NCI-H748 treated with DMSO at 0.1 percent for 48 hours (cell line): ENCODE data around the gene NRXN3.

Experiments
- DNase-seq: peaks from one replicate; lab custom pipeline; 2025; lab: John Stamatoyannopoulos, UW

NRXN3 gene

GRCh38 chr14:79475887-79476532 is 1305.8 kb downstream of the NRXN3 start:
- DNase-seq: no peak

GRCh38 chr14:79476552-79476951 is 1306.4 kb downstream of the NRXN3 start:
- DNase-seq: no peak

- DNase-seq: no peak
Observed at GRCh38 chr14:79480212-79480611, 1310.0 kb downstream of the NRXN3 start.

GRCh38 chr14:79482825-79483224 is 1312.7 kb downstream of the NRXN3 start:
- no peak for DNase-seq

GRCh38 chr14:79483477-79484388 is 1313.6 kb downstream of the NRXN3 start:
- no peak for DNase-seq

GRCh38 chr14:79487632-79488031 is 1317.5 kb downstream of the NRXN3 start:
- DNase-seq: no peak

GRCh38 chr14:79491161-79491560 is 1321.0 kb downstream of the NRXN3 start:
- DNase-seq: no peak

GRCh38 chr14:79493081-79493645 is 1323.0 kb downstream of the NRXN3 start:
- DNase-seq: no peak

GRCh38 chr14:79496701-79497100 is 1326.5 kb downstream of the NRXN3 start:
- DNase-seq: no peak

GRCh38 chr14:79500489-79500888 is 1330.3 kb downstream of the NRXN3 start:
- no peak for DNase-seq

- no peak for DNase-seq
Observed at GRCh38 chr14:79502136-79502750, 1332.1 kb downstream of the NRXN3 start.

- no peak for DNase-seq
Observed at GRCh38 chr14:79502751-79503148, 1332.6 kb downstream of the NRXN3 start.

GRCh38 chr14:79510659-79511058 is 1340.5 kb downstream of the NRXN3 start:
- no peak for DNase-seq

GRCh38 chr14:79511146-79511545 is 1341.0 kb downstream of the NRXN3 start:
- DNase-seq: no peak

- DNase-seq: no peak
Observed at GRCh38 chr14:79513446-79513845, 1343.3 kb downstream of the NRXN3 start.

- no peak for DNase-seq
Observed at GRCh38 chr14:79514700-79515099, 1344.5 kb downstream of the NRXN3 start.

- no peak for DNase-seq
Observed at GRCh38 chr14:79515158-79515557, 1345.0 kb downstream of the NRXN3 start.

- DNase-seq: no peak
Observed at GRCh38 chr14:79516009-79516408, 1345.8 kb downstream of the NRXN3 start.

- DNase-seq: no peak
Observed at GRCh38 chr14:79525416-79525815, 1355.2 kb downstream of the NRXN3 start.

- DNase-seq: no peak
Observed at GRCh38 chr14:79528828-79529416, 1358.7 kb downstream of the NRXN3 start.

- DNase-seq: no peak
Observed at GRCh38 chr14:79530555-79530954, 1360.4 kb downstream of the NRXN3 start.

- DNase-seq: no peak
Observed at GRCh38 chr14:79534703-79535353, 1364.7 kb downstream of the NRXN3 start.
